Pancreas (tissue), 10 donors: ENCODE data around the gene TGFBR1. TPM values are rescaled to one million over a fixed set of nuclear protein-coding genes. Genes with fewer than 3 reads are reported as not detected.

Experiments
- ATAC-seq, 4 donors: fragments of 200-7000 bp; cut with Tn5 transposase; one replicate each; pipeline versions ENCODE4 v1.8.0 to v1.9.1; 2020; ENCODE audit warnings: mild to moderate bottlenecking in 4 of 4, moderate library complexity in 4 of 4
- DNase-seq, 6 donors: peaks; one replicate each; pipeline ENCODE4 v3.0.0-alpha.2; 2020
- FAIRE-seq: peaks from 2 replicates; lab custom pipeline; 2012; peaks lifted over from hg19 to GRCh38; lab: Jason Lieb, UNC
- H3K27ac ChIP-seq, 4 donors: fragments of 200-600 bp; sonication (generic); 1 replicate in 3 of 4; 2 replicates in 1 of 4; pipeline versions ENCODE4 v1.5.0 to v1.8.0; 2020
- H3K27me3 ChIP-seq, 4 donors: fragments of 200-600 bp; one replicate each; pipeline ENCODE4 v1.8.0; 2021
- H3K36me3 ChIP-seq, 3 donors: fragments of 200-600 bp; sonication (generic) in 1 of 3; one replicate each; pipeline versions ENCODE4 v1.5.0 to v1.8.0; 2020 to 2021
- H3K4me1 ChIP-seq, 3 donors: fragments of 200-600 bp; one replicate each; pipeline ENCODE4 v1.8.0; 2021
- H3K4me3 ChIP-seq, 4 donors: fragments of 200-600 bp; sonication (generic) in 2 of 4; one replicate each; pipeline versions ENCODE4 v1.5.0 to v1.8.0; 2020 to 2021
- H3K9me3 ChIP-seq, 4 donors: fragments of 200-600 bp; one replicate each; pipeline ENCODE4 v1.8.0; 2021
- CTCF ChIP-seq, 4 donors: fragments of 200-600 bp; sonication (generic) in 3 of 4; IDR thresholded peaks; one replicate each; pipeline versions ENCODE4 v1.5.0 to v1.8.0; 2021; ENCODE audit warnings: antibody characterized with exemption in 4 of 4
- WGBS, 2 donors: extraction: QIAGEN DNeasy Blood & Tissue Kit; methylation state at CpG; one replicate each; pipeline ENCODE4 v1.1.7; 2013; 5-methylcytosine and 5-hydroxymethylcytosine counted together
- intact Hi-C, 3 donors: fragments of 100-400 bp; cut with DNase I; formaldehyde crosslinking; loops; one replicate each; pipeline versions ENCODE4 v1.11.1 to v1.14.2; 2022
- polyA plus RNA-seq, 2 donors: library from polyadenylated mRNA; stranded (reverse); fragments of 200-250 nt; gene quantifications; one replicate each; pipeline ENCODE4 v1.2.3, GENCODE V29; 2013
- total RNA-seq, 6 donors: library from RNA; stranded (reverse); fragmentation: NEBNext Ultra II Directional in 4 of 6; extraction: Animal tissue kit (Norgen Biotek cat#: 25700) in 4 of 6; gene quantifications; one replicate each; pipeline versions ENCODE4 v1.2.1 to v1.2.4, GENCODE V29; 2021 to 2023
- donor health status: healthy with polysubstance abuse.
- donor health status: DM: no; HTN: no; CAD: no; lungs with moderate emphysema.
- donor health status: DM: no; HTN: no; CAD: no.
- donor health status: control.
- donor health status: control.
- donor health status: Bipolar disorder and iron deficiency.
- donor health status: DM: yes; HTN: yes; CAD: no.
- donor health status: DM: no; HTN: no; CAD: no.
- donor health status: DM: no; HTN: no; CAD: no.
- donor health status: DM: yes; HTN: yes; CAD: no.

TGFBR1 gene
- total and polyA plus RNA-seq, 8 donors = 3.5 to 43.6 (median 12.2) TPM

GRCh38 chr9:99129091-99129490 lies 24.2 kb downstream of the TGFBR1 start:
- TF ChIP-seq CTCF (IDR thresholded peaks at IDR 0.05) = no peak
- H3K27ac ChIP-seq = no peak overlapping the region
- intact Hi-C loops = no loop called here
- H3K4me1 ChIP-seq = no peaks in the 10 kb centered on the region
- no peaks in the 10 kb centered on the region for H3K27me3 ChIP-seq
- H3K4me3 ChIP-seq = no peak overlapping the region
- WGBS, 2 donors = 87 to 88% methylated on average over 1 of the region's 1 CpG
- H3K36me3 ChIP-seq = no peaks in the 10 kb centered on the region
- no peaks in the 10 kb centered on the region for H3K9me3 ChIP-seq
- ATAC-seq (no peak), FAIRE-seq (no peak), DNase-seq (no peak)

- no peaks in the 10 kb centered on the region for H3K36me3 ChIP-seq
- ATAC-seq (no peak), FAIRE-seq (no peak), DNase-seq (no peak)
- 81 to 96% methylated on average over 3 of the region's 3 CpGs for WGBS, 2 donors
- no peaks in the 10 kb centered on the region for H3K27me3 ChIP-seq
- H3K4me1 ChIP-seq = no peaks in the 10 kb centered on the region
- no peak overlapping the region for H3K27ac ChIP-seq
- intact Hi-C loops = loop anchor here in 1 of 3 donors (10.0 kb wide), 1 partner anchor 125 kb away; no protein-coding TSS in a partner anchor
- no peaks in the 10 kb centered on the region for H3K9me3 ChIP-seq
- H3K4me3 ChIP-seq = no peak overlapping the region
- TF ChIP-seq CTCF (IDR thresholded peaks at IDR 0.05) = no peak
Observed at GRCh38 chr9:99130069-99130468, 25.2 kb downstream of the TGFBR1 start.

- H3K4me1 ChIP-seq = no peaks in the 10 kb centered on the region
- no peak overlapping the region for H3K27ac ChIP-seq
- H3K9me3 ChIP-seq = no peaks in the 10 kb centered on the region
- FAIRE-seq (no peak), DNase-seq (no peak), ATAC-seq (no peak)
- intact Hi-C loops = loop anchor here in 1 of 3 donors (10.0 kb wide), 1 partner anchor 128 kb away; no protein-coding TSS in a partner anchor
- no peaks in the 10 kb centered on the region for H3K27me3 ChIP-seq
- TF ChIP-seq CTCF (IDR thresholded peaks at IDR 0.05) = no peak
- H3K36me3 ChIP-seq = no peaks in the 10 kb centered on the region
- H3K4me3 ChIP-seq = no peak overlapping the region
- 67 to 80% methylated on average over 2 of the region's 2 CpGs for WGBS, 2 donors
Observed at GRCh38 chr9:99133145-99133544, 28.2 kb downstream of the TGFBR1 start.

GRCh38 chr9:99134893-99135341 lies 30.0 kb downstream of the TGFBR1 start:
- no peak for TF ChIP-seq CTCF (IDR thresholded peaks at IDR 0.05)
- Histone ChIP-seq H3K4me1 (no peaks in the 10 kb centered on the region), H3K27ac (no peak overlapping the region), H3K27me3 (no peaks in the 10 kb centered on the region), H3K9me3 (no peaks in the 10 kb centered on the region), H3K36me3 (no peaks in the 10 kb centered on the region), H3K4me3 (no peak overlapping the region)
- DNase-seq (no peak), FAIRE-seq (no peak), ATAC-seq (no peak)
- intact Hi-C loops = loop anchor here in 1 of 3 donors (10.0 kb wide), 1 partner anchor 130 kb away; no protein-coding TSS in a partner anchor

- Histone ChIP-seq H3K4me3 (no peak overlapping the region), H3K27ac (no peak overlapping the region), H3K27me3 (no peaks in the 10 kb centered on the region), H3K4me1 (no peaks in the 10 kb centered on the region), H3K9me3 (no peaks in the 10 kb centered on the region), H3K36me3 (no peaks in the 10 kb centered on the region)
- TF ChIP-seq CTCF (IDR thresholded peaks at IDR 0.05) = no peak
- FAIRE-seq (no peak), ATAC-seq (no peak), DNase-seq (no peak)
- WGBS, 2 donors = 87 to 88% methylated on average over 4 of the region's 4 CpGs
- intact Hi-C loops = loop anchor here in 1 of 3 donors (10.0 kb wide), 1 partner anchor 131 kb away; no protein-coding TSS in a partner anchor
Observed at GRCh38 chr9:99135456-99135855, 30.5 kb downstream of the TGFBR1 start.
